PC-9 (cell line): ENCODE results near the gene HAX1. TPM values are rescaled to one million over a fixed set of nuclear protein-coding genes. Genes with fewer than 3 reads are reported as not detected.
"Not testable (repeated sequence)": the region's sequence is repeated elsewhere in the genome, so short reads cannot be mapped to it uniquely, and the experiment has no call there.

Source experiments
- BruUV-seq: library from RNA; stranded (reverse); fragments of 400-500 nt; replicated peaks from 2 replicates; lab custom pipeline; 2021; lab: Mats Ljungman, UMichigan
- CTCF ChIA-PET: fragments of 300-600 bp; sonication (Branson Sonifier 250); formaldehyde crosslinking; loops from one replicate; lab custom pipeline; 2022; ENCODE audit warnings: antibody characterized with exemption; lab: Charles Lee
- POLR2A ChIA-PET: fragments of 300-600 bp; sonication (Branson Sonifier 250); formaldehyde crosslinking; loops from one replicate; lab custom pipeline; 2022; ENCODE audit warnings: antibody characterized with exemption; ENCODE audit not compliant: unreplicated experiment; lab: Charles Lee
- DNase-seq, 2 experiments: peaks; one replicate each; pipeline versions ENCODE4 v3.0.0 to v3.0.0-alpha.2; 2015 to 2022; ENCODE audit warnings: mixed read lengths in 1 of 2
- H2AFZ ChIP-seq: fragments of 200-600 bp; sonication (generic); 2 replicates; pipeline ENCODE4 v1.8.1; 2017; ENCODE audit warnings: antibody characterized with exemption
- H3F3A ChIP-seq: fragments of 200-600 bp; sonication (generic); 2 replicates; pipeline ENCODE4 v1.8.1; 2017; ENCODE audit warnings: antibody characterized with exemption, mild to moderate bottlenecking, low read depth; ENCODE audit not compliant: insufficient read depth
- H3K27ac ChIP-seq: fragments of 200-600 bp; sonication (generic); 2 replicates; pipeline ENCODE4 v1.6.1; 2016; ENCODE audit warnings: mixed run types
- H3K27me3 ChIP-seq: fragments of 200-600 bp; sonication (generic); 2 replicates; pipeline ENCODE4 v1.6.1; 2016; ENCODE audit warnings: low read depth, mixed run types; ENCODE audit not compliant: insufficient read depth
- H3K36me3 ChIP-seq: fragments of 200-600 bp; sonication (generic); 2 replicates; pipeline ENCODE4 v1.6.1; 2016; ENCODE audit warnings: low read depth, mixed run types
- H3K4me1 ChIP-seq: fragments of 200-600 bp; sonication (generic); replicated peaks from 2 replicates; pipeline ENCODE4 v1.6.1; 2016; ENCODE audit warnings: mixed run types; ENCODE audit not compliant: insufficient read depth
- H3K4me2 ChIP-seq: fragments of 200-600 bp; sonication (generic); 2 replicates; pipeline ENCODE4 v1.6.1; 2017; ENCODE audit warnings: mixed run types
- H3K4me3 ChIP-seq: fragments of 200-600 bp; sonication (generic); 2 replicates; pipeline ENCODE4 v1.6.1; 2016; ENCODE audit warnings: mixed run types
- H3K79me2 ChIP-seq: fragments of 200-600 bp; sonication (generic); 2 replicates; pipeline ENCODE4 v1.6.1; 2017; ENCODE audit warnings: low read depth, mixed run types
- H3K9me2 ChIP-seq: fragments of 200-600 bp; sonication (generic); 2 replicates; pipeline ENCODE4 v1.8.1; 2017; ENCODE audit warnings: mild to moderate bottlenecking; ENCODE audit not compliant: insufficient read depth
- H3K9me3 ChIP-seq: fragments of 200-600 bp; sonication (generic); 2 replicates; pipeline ENCODE4 v1.8.1; 2016; ENCODE audit warnings: low read depth; ENCODE audit not compliant: insufficient read depth
- H4K20me1 ChIP-seq: fragments of 200-600 bp; sonication (generic); 2 replicates; pipeline ENCODE4 v1.8.1; 2017; ENCODE audit not compliant: insufficient read depth
- CTCF ChIP-seq: fragments of 200-600 bp; sonication (generic); conservative IDR thresholded peaks from 2 replicates; pipeline ENCODE4 v1.6.1; 2017; ENCODE audit warnings: mixed run types, antibody characterized with exemption, mild to moderate bottlenecking, moderate library complexity
- EZH2 ChIP-seq: fragments of 200-600 bp; sonication (generic); IDR thresholded peaks from 2 replicates; pipeline ENCODE4 v1.8.0; 2017; ENCODE audit warnings: antibody characterized with exemption, low read depth
- intact Hi-C: fragments of 100-400 bp; cut with micrococcal nuclease; formaldehyde crosslinking; loops from one replicate; pipeline ENCODE4 v1.10.0; 2022; ENCODE audit not compliant: unreplicated experiment
- total RNA-seq: library from RNA; stranded (reverse); gene quantifications from 2 replicates; pipeline ENCODE4 v1.2.3, GENCODE V29; 2021

Gene HAX1
- total RNA-seq, 1 experiment from 2014 or later = 92.3 TPM

- Histone ChIP-seq H4K20me1 (peaks cover 72% of the 10 kb centered on the region), H3K4me2 (no peak overlapping the region), H2AFZ (no peak overlapping the region), H3K27ac (no peak overlapping the region), H3F3A (no peaks in the 10 kb centered on the region), H3K9me2 (no peaks in the 10 kb centered on the region), H3K79me2 (peaks cover 84% of the 10 kb centered on the region), H3K36me3 (peaks cover 67% of the 10 kb centered on the region), H3K4me3 (no peak overlapping the region), H3K27me3 (no peaks in the 10 kb centered on the region), H3K4me1 (peaks cover 14% of the 10 kb centered on the region), H3K9me3 (no peaks in the 10 kb centered on the region)
- intact Hi-C loops = no loop called here
- TF ChIP-seq EZH2 (no peak), CTCF (no peak)
- ChIA-PET CTCF (no interaction called here), POLR2A (no interaction called here)
- BruUV-seq = no TSS peak
- no peak for DNase-seq
Observed at GRCh38 chr1:154225370-154225769, 47.1 kb upstream of the HAX1 start.

GRCh38 chr1:154231112-154231511 lies 41.3 kb upstream of the HAX1 start:
- intact Hi-C loops, H3K9me2 ChIP-seq, CTCF ChIA-PET, H3K27me3 ChIP-seq, H3F3A ChIP-seq, H3K4me3 ChIP-seq, BruUV-seq, H3K27ac ChIP-seq, DNase-seq, H3K4me2 ChIP-seq, H3K9me3 ChIP-seq, H3K4me1 ChIP-seq, H2AFZ ChIP-seq: not testable (repeated sequence)
- Histone ChIP-seq H3K79me2 (peaks cover 44% of the 10 kb centered on the region), H4K20me1 (peaks cover 42% of the 10 kb centered on the region), H3K36me3 (peaks cover 61% of the 10 kb centered on the region)
- POLR2A ChIA-PET = interaction anchor here (0.7 kb wide), 1 partner anchor 15 kb away, joined by 3 read pairs; no protein-coding TSS in a partner anchor

- H3K9me2 ChIP-seq, H3K27me3 ChIP-seq, intact Hi-C loops, DNase-seq, BruUV-seq, H3K9me3 ChIP-seq, H3K27ac ChIP-seq, H3K4me3 ChIP-seq, H3K4me1 ChIP-seq, H3K4me2 ChIP-seq, H2AFZ ChIP-seq: not testable (repeated sequence)
- peaks cover 56% of the 10 kb centered on the region for H3K36me3 ChIP-seq
- H4K20me1 ChIP-seq = peaks cover 36% of the 10 kb centered on the region
- peaks cover 26% of the 10 kb centered on the region; the same call in 1 of the 2 replicates for H3F3A ChIP-seq
- H3K79me2 ChIP-seq = peaks cover 37% of the 10 kb centered on the region
- ChIA-PET CTCF (interaction anchor here (0.6 kb wide), 1 partner anchor 28 kb away, joined by 14 read pairs; no protein-coding TSS in a partner anchor), POLR2A (interaction anchor here (0.6 kb wide), 1 partner anchor 55 kb away, joined by 5 read pairs; no protein-coding TSS in a partner anchor)
Observed at GRCh38 chr1:154233127-154233526, 39.3 kb upstream of the HAX1 start.

- Histone ChIP-seq H3K79me2 (peaks cover 40% of the 10 kb centered on the region), H3K36me3 (peaks cover 60% of the 10 kb centered on the region), H3K9me2 (no peaks in the 10 kb centered on the region), H3F3A (peaks cover 30% of the 10 kb centered on the region), H3K27me3 (no peaks in the 10 kb centered on the region), H3K4me3 (no peak overlapping the region), H4K20me1 (peaks cover 49% of the 10 kb centered on the region), H3K9me3 (no peaks in the 10 kb centered on the region), H3K4me1 (no peaks in the 10 kb centered on the region), H2AFZ (no peak overlapping the region), H3K27ac (no peak overlapping the region), H3K4me2 (no peak overlapping the region)
- ChIA-PET POLR2A (no interaction called here), CTCF (no interaction called here)
- intact Hi-C loops = no loop called here
- no TSS peak for BruUV-seq
- no peak for DNase-seq
- no peak for TF ChIP-seq CTCF
- no peak for TF ChIP-seq EZH2
Observed at GRCh38 chr1:154236855-154237254, 35.6 kb upstream of the HAX1 start.
